ENCODE data around the gene APP. TPM values are rescaled to one million over a fixed set of nuclear protein-coding genes. Genes with fewer than 3 reads are reported as not detected.
"Not testable (repeated sequence)": the region's sequence is repeated elsewhere in the genome, so short reads cannot be mapped to it uniquely, and the experiment has no call there.

APP gene
- total RNA-seq, 4 donors from 2014 or later, result 471 to 1,291 (median 672) TPM

DNA sequence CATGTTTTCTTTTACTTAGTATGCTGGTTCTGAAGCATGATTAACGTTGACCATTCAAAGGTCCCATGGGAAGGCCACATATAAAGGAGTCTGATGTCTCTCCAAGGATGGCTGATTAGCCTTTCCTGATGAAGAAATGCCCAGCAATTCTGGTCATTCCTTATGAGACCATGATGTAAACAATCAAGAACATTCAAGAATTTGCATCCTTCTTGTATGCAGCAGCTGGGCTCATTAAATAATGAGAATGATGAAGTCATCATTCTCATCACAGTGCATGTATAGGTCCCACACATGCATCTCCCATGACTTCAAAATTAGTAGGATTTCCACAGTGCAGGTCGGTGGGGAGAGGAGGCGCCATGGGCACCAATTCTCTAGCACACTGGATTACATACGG, 85.4 kb downstream of the APP start:
- in situ Hi-C loops (cut with MboI; ENCODE audit: low pct_ligation_motif_present in 1 of 4, low pct_unique_long_range_greater_than_20kb in 1 of 4, low sequenced_read_pairs in 3 of 4) (no loop called here), intact Hi-C loops (cut with DNase I; ENCODE audit: low total_unique reads) (no loop called here)
- 86 to 94% methylated on average over 3 to 4 of the region's 4 CpGs for WGBS, 2 donors (ENCODE audit: low coverage in 1 of 2)
- peaks cover 0 to 8% (median 2%) of the 10 kb centered on the region in 4 donors for H3K36me3 ChIP-seq
- TF ChIP-seq EP300 (IDR thresholded peaks at IDR 0.05; ENCODE audit: low read depth) (no peak), POLR2A (IDR thresholded peaks at IDR 0.05) (no peak), CTCF (IDR thresholded peaks at IDR 0.05) (no peak), POLR2AphosphoS5 (IDR thresholded peaks at IDR 0.05) (no peak)
- H3K27me3 ChIP-seq, result no peaks in the 10 kb centered on the region
- no peak overlapping the region for H3K27ac ChIP-seq
- H3K4me3 ChIP-seq, result no peak overlapping the region
- H3K4me1 ChIP-seq, result peaks cover 0 to 5% (median 0%) of the 10 kb centered on the region in 4 donors
- no peaks in the 10 kb centered on the region for H3K9me3 ChIP-seq
- DNase-seq, result no peak

- in situ Hi-C loops (cut with MboI; ENCODE audit: low pct_ligation_motif_present in 1 of 4, low pct_unique_long_range_greater_than_20kb in 1 of 4, low sequenced_read_pairs in 3 of 4), result no loop called here
- no peaks in the 10 kb centered on the region for H3K9me3 ChIP-seq
- intact Hi-C loops (cut with DNase I; ENCODE audit: low total_unique reads), result no loop called here
- H3K27ac ChIP-seq, result no peak overlapping the region
- no peak overlapping the region for H3K4me3 ChIP-seq
- H3K36me3 ChIP-seq, result no peaks in the 10 kb centered on the region
- DNase-seq, result no peak
- TF ChIP-seq EP300 (IDR thresholded peaks at IDR 0.05; ENCODE audit: low read depth) (no peak), CTCF (IDR thresholded peaks at IDR 0.05) (no peak), POLR2A (IDR thresholded peaks at IDR 0.05) (no peak), POLR2AphosphoS5 (IDR thresholded peaks at IDR 0.05) (no peak)
- H3K27me3 ChIP-seq, result no peaks in the 10 kb centered on the region
- 89 to 95% methylated on average over 2 of the region's 2 CpGs for WGBS, 2 donors (ENCODE audit: low coverage in 1 of 2)
- peaks cover 0 to 4% (median 0%) of the 10 kb centered on the region in 4 donors for H3K4me1 ChIP-seq
Measured at GRCh38 chr21:26082549-26082948, 88.0 kb downstream of the APP start.

DNA sequence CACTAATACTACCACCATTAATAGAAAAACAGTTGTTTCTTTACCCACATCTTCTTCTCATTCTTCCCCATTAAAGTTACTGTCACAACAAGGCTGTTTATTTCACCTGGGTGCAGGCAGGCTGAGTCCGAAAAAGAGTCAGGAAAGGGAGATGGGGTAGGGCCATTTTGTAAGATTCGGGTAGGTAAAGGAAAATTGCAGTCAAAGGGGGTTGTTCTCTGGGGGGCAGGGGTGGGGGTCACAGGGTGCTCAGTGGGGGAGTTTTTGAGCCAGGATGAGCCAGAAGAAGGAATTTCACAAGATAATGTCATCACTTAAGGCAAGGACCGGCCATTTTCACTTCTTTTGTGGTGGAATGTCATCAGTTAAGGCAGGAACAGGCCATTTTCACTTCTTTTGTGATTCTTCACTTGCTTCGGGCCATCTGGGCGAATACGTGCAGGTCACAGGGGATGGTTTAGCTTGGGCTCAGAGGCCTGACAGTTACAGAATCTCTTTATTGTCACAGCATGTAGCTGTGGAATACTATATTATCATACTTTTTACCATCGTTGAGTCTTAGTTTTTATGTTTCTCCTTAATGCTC, 89.3 kb downstream of the APP start:
- 91 to 92% methylated on average over 4 to 7 of the region's 7 CpGs for WGBS, 2 donors (ENCODE audit: low coverage in 1 of 2)
- H3K4me3 ChIP-seq; H3K4me1 ChIP-seq; H3K27me3 ChIP-seq; H3K27ac ChIP-seq; in situ Hi-C loops (cut with MboI; ENCODE audit: low pct_ligation_motif_present in 1 of 4, low pct_unique_long_range_greater_than_20kb in 1 of 4, low sequenced_read_pairs in 3 of 4); H3K9me3 ChIP-seq; intact Hi-C loops (cut with DNase I; ENCODE audit: low total_unique reads); H3K36me3 ChIP-seq; DNase-seq: not testable (repeated sequence)

GRCh38 chr21:26080211-26080610, 90.4 kb downstream of the APP start:
- 97 to 99% methylated on average over 6 of the region's 6 CpGs for WGBS, 2 donors (ENCODE audit: low coverage in 1 of 2)
- TF ChIP-seq POLR2A (IDR thresholded peaks at IDR 0.05), result no peak
- TF ChIP-seq CTCF (IDR thresholded peaks at IDR 0.05), result no peak
- TF ChIP-seq EP300 (IDR thresholded peaks at IDR 0.05; ENCODE audit: low read depth), result no peak
- TF ChIP-seq POLR2AphosphoS5 (IDR thresholded peaks at IDR 0.05), result no peak

DNA sequence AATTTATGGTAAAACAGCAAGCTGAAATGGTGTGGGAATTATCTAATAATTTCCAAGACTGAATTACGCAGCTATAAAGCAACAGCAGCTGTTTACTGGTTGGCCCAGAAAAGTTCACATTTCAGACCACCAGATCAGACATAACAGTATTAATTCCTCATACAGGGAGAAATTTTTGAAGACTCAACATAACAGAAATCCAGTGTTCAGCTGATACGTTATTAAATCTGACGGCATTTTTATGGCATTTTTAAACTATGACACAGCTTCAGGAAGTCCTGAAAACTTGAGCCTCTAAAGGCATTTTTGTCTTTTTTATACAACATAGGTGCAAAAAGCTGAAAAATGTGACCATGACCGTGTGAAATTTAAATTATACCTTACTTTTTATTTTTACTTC, 91.2 kb downstream of the APP start:
- Histone ChIP-seq H3K4me1 (no peaks in the 10 kb centered on the region), H3K27ac (peak overlapping the region in 2 of 4 donors; percentile 21 to 41), H3K4me3 (no peak overlapping the region), H3K36me3 (no peaks in the 10 kb centered on the region), H3K9me3 (no peaks in the 10 kb centered on the region), H3K27me3 (no peaks in the 10 kb centered on the region)
- no peak for DNase-seq
- intact Hi-C loops (cut with DNase I; ENCODE audit: low total_unique reads), result no loop called here
- TF ChIP-seq POLR2A (IDR thresholded peaks at IDR 0.05), result no peak
- no peak for TF ChIP-seq POLR2AphosphoS5 (IDR thresholded peaks at IDR 0.05)
- TF ChIP-seq EP300 (IDR thresholded peaks at IDR 0.05; ENCODE audit: low read depth), result no peak
- TF ChIP-seq CTCF (IDR thresholded peaks at IDR 0.05), result no peak
- in situ Hi-C loops (cut with MboI; ENCODE audit: low pct_ligation_motif_present in 1 of 4, low pct_unique_long_range_greater_than_20kb in 1 of 4, low sequenced_read_pairs in 3 of 4), result no loop called here
- 70 to 81% methylated on average over 4 of the region's 4 CpGs for WGBS, 2 donors (ENCODE audit: low coverage in 1 of 2)

More at GRCh38 chr21:26080211-26080610, 90.4 kb downstream of the APP start:
- Histone ChIP-seq H3K36me3 (no peaks in the 10 kb centered on the region), H3K27ac (no peak overlapping the region), H3K9me3 (no peaks in the 10 kb centered on the region), H3K27me3 (no peaks in the 10 kb centered on the region), H3K4me3 (no peak overlapping the region), H3K4me1 (no peaks in the 10 kb centered on the region)
- no peak for DNase-seq
- in situ Hi-C loops (cut with MboI; ENCODE audit: low pct_ligation_motif_present in 1 of 4, low pct_unique_long_range_greater_than_20kb in 1 of 4, low sequenced_read_pairs in 3 of 4) (no loop called here), intact Hi-C loops (cut with DNase I; ENCODE audit: low total_unique reads) (no loop called here)
